KOPT-K1 (cell line): ENCODE measurements around the gene POLE.

ENCODE experiments used
- H3K27ac ChIP-seq: fragments of 200-600 bp; sonication (generic); 2 replicates; pipeline ENCODE4 v1.5.1; 2016; ENCODE audit warnings: antibody characterized with exemption, mild to moderate bottlenecking, low read depth, low read length; ENCODE audit not compliant: poor library complexity, severe bottlenecking
- H3K36me3 ChIP-seq: fragments of 200-600 bp; sonication (generic); 2 replicates; pipeline ENCODE4 v1.5.1; 2017; ENCODE audit warnings: antibody characterized with exemption, mild to moderate bottlenecking, low read length, moderate library complexity; ENCODE audit not compliant: insufficient read depth
- H3K9me3 ChIP-seq: fragments of 200-600 bp; sonication (generic); 2 replicates; pipeline ENCODE4 v1.5.1; 2017; ENCODE audit warnings: antibody characterized with exemption, low read length, mild to moderate bottlenecking; ENCODE audit not compliant: insufficient read depth, poor library complexity, severe bottlenecking

POLE gene

DNA sequence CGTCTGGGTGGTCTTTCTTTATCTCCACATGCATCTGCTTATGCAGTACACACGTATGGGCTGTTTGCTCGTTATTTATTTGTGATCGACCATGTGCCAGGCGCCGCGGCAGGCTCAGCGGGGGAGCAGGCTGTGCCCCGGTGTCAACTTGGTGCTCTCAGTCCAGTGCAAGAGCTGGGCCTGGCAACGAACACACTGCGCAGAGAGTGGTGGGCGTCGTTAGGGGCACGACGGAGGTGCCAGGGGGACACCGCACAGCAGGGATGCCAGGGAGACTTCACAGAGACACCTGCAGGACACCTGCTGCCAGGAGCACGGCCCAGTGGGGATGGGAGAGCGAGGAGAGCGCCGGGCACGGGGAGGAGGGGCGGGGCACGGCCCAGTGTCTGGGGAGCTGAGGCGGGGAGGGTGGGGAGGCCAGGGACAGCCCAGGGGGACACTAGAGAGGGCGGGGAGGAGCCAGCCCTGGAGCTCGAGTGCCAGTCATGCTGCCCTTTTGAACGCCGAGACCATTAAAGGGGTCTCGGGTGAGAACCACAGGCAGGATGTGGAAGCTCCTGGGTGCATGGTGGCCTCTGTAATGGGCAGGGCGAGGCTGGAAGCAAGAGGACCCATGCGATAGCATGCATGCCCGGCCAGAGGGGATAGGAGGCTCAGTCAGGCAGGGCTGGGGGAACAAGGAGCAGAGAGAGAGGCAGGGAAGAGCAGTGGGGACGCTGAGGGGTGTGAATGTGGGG lies 76.1 kb downstream of the POLE start:
- Histone ChIP-seq H3K27ac (no peak overlapping the region), H3K9me3 (peaks cover 19% of the 10 kb centered on the region)

DNA sequence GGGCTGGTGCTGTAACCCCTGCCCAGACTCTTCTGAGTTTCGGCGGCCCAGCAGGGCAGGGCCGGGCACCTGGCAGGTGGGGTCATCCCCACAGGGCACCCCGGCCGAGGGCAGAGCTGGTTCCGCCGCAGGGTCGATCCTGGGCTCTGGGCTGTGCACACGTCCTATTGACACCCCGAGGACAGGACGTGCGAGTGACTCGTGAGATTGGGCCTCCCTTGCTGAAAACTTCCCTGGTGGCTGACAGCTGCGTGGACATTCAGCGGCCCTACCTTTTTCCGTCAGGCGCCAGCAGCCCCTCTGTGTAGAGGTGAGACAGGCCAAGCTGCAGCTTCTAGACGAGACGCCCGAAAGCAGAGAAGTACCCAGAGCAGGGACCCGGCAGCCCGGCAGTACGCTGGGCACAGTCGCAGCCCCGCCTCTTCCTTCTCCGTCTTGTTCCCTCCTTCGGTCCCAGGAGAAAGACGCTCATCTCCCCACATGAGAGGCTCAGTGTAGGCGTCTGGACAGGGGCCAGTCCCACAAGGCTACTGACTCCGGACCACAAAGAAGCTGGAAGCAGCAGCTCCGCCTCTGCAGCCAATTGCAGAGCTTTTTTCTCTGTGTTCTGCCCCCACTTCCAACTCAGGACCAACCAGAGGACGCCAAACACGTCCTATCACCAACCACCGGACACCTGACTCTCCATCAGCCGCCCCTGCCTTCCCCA lies 76.9 kb downstream of the POLE start, which contains the start of gene LRCOL1:
LRCOL1 (minus strand) TSS at position 532 of the 709 bp plus-strand sequence. CDS start 4,331 bp downstream, outside the sequence.
- Histone ChIP-seq H3K27ac (no peak within 1 kb of the TSS), H3K36me3 (no peaks in the 10 kb centered on the region), H3K9me3 (peaks cover 14% of the 10 kb centered on the region)

More for the DNA sequence above, 76.1 kb downstream of the POLE start:
- no peaks in the 10 kb centered on the region for H3K36me3 ChIP-seq

DNA sequence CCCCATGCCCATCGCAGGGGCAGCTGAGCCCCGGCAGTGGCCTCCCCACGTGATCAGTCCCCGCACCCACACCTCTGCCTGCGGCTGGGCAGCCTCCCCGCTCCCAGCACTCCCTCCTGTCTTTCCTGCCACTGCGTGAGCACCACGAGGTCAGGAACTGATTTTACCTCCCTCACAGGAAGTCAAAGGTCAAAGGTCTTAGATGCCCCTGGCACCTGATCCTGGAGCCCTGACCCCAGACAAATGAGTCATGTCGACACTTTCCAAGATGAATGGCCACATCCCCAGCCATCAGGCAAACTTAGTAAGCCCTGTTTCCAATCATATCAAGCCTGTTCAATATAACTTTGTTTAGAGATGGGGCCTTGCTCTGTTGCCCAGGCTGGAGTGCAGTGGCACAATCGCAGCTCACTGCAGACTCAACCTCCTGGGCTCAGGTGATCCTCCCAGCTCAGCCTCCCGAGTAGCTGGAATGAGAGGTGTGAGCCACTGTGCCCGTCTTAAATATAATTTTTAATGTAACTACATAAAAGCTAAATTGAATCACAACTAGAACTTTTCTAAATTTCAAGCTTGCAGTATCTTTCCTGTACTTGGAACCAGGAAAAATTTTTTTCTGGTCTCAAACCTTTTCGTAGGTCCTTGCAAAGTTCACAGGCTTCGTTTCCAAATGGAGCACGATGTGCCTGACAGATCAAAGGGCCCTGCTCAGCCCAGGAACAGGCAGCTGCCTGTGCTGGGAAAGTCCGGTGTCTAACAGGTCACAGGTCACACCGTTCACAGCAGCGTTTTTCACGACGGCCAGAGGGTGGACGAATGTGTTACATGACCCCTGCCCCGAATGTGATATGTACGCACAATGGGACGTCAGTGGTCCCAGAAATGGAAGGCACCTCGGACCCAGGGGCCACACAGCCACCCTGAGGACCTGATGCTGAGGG lies 78.6 kb downstream of the POLE start:
- Histone ChIP-seq H3K27ac (no peak overlapping the region), H3K36me3 (no peaks in the 10 kb centered on the region), H3K9me3 (peaks cover 14% of the 10 kb centered on the region)

DNA sequence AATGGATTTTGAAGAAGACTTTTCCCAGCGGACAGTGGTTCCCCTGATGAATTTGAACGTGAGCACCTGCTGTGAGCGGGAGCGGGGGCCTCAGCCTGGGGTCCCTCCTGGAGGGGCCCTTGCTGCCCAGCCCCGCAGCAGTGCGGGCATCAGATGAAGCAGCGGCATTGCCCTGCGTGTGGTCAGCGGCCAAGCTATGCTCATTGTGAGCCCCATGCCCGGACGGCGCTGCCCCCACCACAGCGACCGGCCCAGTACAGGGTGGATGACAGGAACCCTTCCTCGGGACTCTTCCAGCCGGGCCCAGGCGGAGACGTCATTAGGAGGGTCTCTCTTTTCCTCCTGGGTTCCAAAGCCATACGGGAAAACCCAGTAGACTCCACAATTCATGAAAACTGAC lies 80.2 kb downstream of the POLE start:
- Histone ChIP-seq H3K9me3 (peaks cover 13% of the 10 kb centered on the region), H3K36me3 (no peaks in the 10 kb centered on the region), H3K27ac (no peak overlapping the region)

DNA sequence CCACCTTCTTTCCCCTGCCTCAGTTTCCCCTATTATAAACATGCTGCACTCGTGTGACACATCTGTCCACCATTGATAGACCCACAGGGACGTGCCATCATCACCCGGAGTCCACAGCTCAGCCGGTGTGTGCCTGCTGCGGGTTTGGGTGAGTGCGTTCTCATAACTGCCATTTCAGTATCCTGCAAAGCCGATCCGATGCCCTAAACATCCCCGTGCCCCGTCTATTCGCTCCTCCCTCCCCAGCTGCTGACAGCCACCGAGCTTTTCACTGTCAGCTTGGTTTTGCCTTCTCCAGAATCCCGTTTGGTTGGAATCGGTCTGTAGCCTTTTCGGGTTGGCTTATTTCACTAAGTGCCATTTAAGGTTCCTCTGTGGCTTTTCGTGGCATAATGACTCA lies 80.7 kb downstream of the POLE start:
- no peak overlapping the region for H3K27ac ChIP-seq
- H3K9me3 ChIP-seq, result peaks cover 8% of the 10 kb centered on the region

DNA sequence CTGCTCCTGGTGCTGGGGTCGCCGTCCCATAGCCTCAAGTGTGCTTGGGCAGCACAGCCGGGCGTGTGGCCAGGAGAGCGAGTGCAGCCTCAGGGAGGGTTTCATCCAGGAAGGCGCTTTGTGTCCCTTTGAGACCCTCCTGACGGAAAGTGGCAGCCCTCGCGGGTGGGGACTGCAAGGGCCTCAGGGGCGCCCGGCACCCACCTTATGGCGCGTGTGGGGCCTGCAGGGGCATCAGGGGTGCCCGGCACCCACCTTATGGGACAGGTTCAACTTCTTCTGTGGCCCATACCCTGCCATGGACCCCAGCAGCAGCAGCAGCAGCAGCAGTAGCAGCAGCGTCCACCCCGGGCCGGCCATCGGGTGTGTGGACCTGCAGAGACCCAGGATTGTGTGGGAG lies 81.2 kb downstream of the POLE start:
- Histone ChIP-seq H3K27ac (no peak overlapping the region), H3K9me3 (peaks cover 3% of the 10 kb centered on the region)

More for the DNA sequence above, 80.7 kb downstream of the POLE start:
- H3K36me3 ChIP-seq, result no peaks in the 10 kb centered on the region

DNA sequence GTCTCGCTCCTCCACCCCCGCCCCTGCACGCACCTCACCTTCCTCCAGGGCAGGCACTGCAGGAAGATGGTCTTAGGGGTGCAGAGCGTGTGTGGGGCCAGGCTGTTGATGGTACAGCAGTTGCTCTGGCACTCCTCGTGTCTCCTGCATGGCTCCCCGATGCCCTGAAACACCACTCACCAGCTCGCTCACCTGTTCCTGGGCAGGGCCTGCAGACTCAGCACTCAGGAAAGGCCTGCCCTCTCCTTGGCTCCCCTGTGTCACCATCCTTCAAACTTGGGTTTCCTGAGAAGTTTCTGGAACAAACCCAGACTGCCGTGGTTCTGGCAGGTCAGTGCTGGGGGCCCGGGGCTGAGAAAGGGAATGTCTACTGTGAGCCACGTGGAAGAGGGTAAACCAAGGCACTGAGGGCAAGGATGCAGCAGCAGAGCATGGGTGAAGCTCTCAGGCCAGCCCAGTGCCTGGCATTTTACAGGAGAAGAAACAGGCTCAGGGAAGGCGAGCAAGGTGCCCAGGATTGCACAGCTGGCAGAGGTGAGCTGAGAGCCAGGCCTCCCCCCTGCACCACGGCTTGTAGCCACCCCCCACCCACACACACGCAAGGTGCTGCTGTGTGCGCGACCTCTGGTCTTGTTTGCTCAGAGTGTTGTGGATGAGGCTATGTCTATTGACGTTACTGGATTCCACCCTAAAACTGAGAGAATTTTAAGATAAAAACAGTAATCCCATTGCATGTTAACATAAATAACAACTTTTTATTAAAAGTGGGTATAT lies 82.3 kb downstream of the POLE start:
- Histone ChIP-seq H3K9me3 (no peaks in the 10 kb centered on the region), H3K36me3 (no peaks in the 10 kb centered on the region)

More for the DNA sequence above, 81.2 kb downstream of the POLE start:
- no peaks in the 10 kb centered on the region for H3K36me3 ChIP-seq

DNA sequence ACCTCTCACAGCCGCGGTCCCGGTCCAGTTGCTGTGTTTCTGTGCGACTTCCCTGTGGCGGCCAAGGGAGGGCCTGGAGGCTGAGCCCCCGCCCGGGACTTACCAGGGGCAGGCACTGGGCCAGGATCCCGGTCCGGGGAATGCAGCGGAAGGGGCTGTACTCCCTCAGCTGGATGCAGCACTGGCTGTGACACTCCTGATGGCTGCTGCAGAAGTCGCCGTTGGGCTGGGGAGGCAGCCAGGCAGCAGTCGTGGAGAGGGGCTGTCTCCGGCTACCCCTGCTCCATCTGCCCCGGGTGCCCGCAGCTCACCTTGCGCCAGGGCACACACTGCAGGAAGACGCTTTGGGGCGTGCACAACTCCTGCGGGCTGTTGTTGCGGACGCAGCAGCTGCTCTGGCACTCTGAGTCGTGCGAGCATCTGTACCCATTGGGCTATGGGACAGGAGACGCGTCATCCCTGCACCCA lies 83.0 kb downstream of the POLE start:
- Histone ChIP-seq H3K27ac (no peak overlapping the region), H3K9me3 (no peaks in the 10 kb centered on the region), H3K36me3 (no peaks in the 10 kb centered on the region)

More for the DNA sequence above, 82.3 kb downstream of the POLE start:
- no peak overlapping the region for H3K27ac ChIP-seq

DNA sequence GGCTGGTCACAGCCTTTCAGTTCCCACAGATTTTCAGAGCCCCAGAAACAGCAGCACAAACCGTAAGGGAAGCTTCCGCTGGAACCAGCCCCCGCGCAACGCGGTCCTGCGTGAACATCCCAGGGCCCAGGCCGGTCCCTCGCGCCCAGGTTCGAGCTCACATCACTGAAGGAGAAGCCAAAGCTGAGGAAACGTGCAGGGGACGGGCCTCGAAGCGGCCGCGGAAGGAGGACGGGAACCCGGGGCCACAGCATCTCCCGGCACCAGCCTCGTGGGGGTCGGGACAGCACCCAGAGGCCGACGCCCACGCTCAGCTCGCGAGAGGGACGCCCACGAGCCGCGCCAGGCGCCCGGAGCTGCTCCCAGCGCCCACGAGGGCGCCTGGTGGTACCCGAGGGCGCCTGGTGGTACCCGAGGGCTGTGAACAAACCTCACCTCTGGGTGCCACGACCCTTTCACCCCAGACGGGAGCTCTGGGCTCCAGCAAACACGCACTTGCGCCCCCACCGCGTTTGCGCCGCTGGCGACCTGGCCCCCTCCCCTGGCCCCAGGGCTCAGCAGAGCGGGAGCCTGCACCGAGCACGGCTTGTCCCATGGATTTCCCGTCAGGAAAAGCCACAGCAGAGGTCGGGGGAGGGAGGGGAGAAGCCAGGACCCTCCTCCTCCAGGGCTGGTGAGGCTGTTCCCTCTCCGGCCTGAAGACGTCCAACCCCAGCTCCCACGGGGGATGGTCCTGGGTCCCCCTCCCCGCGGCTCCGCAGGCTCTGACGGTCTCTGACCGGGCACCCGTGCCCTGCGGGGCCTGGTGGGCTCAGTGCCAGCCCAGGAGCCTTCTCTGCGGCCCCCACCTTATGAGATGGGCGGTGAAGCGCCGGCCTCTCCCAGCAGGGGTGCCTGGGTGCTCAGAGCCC lies 83.6 kb downstream of the POLE start:
- H3K36me3 ChIP-seq, result no peaks in the 10 kb centered on the region
- no peak overlapping the region for H3K27ac ChIP-seq
- H3K9me3 ChIP-seq, result no peaks in the 10 kb centered on the region

DNA sequence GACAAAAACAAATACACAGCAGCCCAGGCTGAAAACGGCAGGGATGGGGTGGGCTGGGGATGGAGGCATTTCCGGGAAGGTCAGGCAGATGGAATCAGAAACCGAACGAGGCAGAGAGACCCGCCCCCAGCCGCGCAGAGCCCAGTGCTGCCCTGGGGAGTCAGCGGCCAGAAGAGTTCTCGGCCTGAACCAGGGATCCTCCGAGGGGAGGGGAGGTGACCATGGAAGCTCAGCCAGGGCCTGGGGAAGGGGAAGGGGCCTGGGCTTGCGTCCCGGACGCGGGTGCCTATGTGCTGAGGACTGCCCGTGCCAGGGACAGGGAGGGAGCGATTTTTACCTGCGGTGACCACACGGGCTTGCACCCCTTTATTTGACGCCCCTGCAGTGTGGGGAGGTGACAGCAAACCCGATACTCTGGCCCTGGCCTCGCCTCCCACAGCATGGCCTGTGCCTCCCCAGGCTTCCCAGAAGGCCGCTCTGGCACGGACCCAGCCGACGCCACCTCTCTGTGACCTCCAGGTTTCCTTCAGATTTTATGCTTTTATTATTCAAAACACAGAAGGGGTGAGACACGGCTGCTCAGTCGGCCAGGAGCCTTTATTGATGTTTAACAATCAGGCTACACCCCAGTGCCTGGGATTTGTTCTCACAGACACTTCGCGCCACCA lies 84.4 kb downstream of the POLE start:
- no peaks in the 10 kb centered on the region for H3K9me3 ChIP-seq
- no peak overlapping the region for H3K27ac ChIP-seq
- H3K36me3 ChIP-seq, result no peaks in the 10 kb centered on the region

DNA sequence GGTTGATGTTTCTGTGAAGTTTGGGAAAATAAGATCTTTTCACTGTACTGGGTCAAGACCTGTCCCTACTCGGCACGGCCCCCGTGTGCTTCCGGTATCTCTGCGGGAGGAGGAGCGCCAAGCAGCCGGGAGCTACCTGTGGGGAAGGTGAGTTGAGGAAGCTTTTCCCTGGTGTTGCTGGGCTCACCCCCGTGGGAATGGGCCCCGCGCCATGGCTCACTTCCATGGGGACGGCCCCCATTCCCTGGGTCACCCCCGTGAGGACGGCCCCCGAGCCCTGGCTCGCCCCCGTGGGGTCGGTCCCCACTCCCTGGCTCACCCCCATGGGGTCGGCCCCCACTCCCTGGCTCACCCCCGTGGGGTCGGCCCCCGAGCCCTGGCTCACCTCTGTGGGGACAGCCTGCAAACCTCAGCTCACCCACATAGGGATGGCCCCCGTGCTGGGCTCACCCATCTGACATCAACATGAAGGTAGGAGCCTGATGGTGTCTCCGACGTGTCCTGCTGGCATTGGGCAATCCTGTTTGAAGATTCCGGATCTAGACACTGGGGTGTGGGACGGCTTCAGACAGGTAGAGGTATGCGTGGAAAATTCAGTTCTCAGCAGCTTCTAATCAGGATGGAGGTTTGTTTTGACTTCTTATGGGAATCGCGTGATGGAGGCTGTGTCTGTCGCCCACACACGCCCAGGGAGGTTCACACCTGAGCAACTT lies 85.8 kb downstream of the POLE start:
- no peak overlapping the region for H3K27ac ChIP-seq
- H3K36me3 ChIP-seq, result no peaks in the 10 kb centered on the region
- no peaks in the 10 kb centered on the region for H3K9me3 ChIP-seq

DNA sequence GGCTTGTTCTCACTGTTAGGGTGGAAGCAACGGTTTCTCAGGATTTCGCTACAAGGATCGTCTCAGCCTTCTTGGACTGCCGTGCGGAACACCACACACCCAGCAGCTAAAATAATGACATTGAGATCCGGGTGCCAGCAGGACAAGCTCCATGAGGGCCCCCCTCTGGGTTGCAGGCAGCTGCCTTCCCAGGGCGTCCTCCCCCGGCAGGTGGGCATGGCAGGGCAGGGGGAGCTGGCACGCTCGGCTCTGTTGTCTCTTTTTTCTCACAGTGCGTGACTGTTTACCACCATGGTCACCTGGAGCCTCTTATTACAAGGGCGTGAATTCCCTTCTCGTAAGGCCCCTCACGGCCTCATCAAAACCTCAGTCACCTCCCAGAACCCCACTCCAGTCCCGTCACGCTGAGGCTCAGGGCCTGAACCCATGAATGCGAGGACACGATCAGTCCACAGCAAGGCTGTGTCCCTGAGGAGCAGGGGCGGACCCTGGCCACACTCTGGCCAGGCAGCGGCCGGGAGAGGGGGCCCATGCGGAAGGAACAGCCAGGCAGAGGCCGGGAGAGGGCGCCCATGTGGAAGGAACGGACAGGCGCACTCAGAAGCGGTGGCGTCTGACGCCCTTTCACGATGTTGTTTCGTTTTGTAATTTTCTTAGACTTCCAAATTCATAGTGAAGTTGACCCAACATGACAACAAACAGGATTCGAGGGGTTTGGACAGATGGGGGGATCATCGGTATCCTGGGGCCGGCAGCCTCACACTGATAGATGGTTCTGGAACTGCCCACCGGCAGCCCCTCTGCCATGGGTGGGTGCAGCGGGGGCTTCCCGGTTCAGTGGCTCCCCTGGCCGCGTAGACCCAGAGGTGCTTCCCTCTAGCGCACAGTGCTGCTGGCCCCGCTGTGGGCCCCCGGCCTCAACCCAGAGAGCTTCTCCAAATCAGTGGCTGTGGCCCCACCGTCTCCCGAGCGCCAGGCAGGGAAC lies 86.8 kb downstream of the POLE start:
- H3K27ac ChIP-seq, result no peak overlapping the region
- H3K9me3 ChIP-seq, result no peaks in the 10 kb centered on the region
- no peaks in the 10 kb centered on the region for H3K36me3 ChIP-seq
